T-cell (primary cell): Measurements from ENCODE around the gene PTK6. TPM values are rescaled to one million over a fixed set of nuclear protein-coding genes. Genes with fewer than 3 reads are reported as not detected.
"Not testable (repeated sequence)": the region's sequence is repeated elsewhere in the genome, so short reads cannot be mapped to it uniquely, and the experiment has no call there.

Experiments used
- ATAC-seq, 4 experiments: fragments of 200-7000 bp in 3 of 4; fragments of 150-1000 bp in 1 of 4; cut with Tn5 transposase; replicated peaks in 1 of 4; 1 replicate in 3 of 4; 2 replicates in 1 of 4; pipeline ENCODE4 v1.10.0; 2021; ENCODE audit warnings: moderate library complexity in 3 of 4, mild to moderate bottlenecking in 2 of 4, moderate number of reproducible peaks in 1 of 4
- CTCF ChIA-PET, 2 donors: fragments of 300-600 bp; sonication (Branson Sonifier 250); formaldehyde crosslinking; loops; one replicate each; lab custom pipeline; 2022; ENCODE audit warnings: antibody characterized with exemption in 2 of 2; lab: Charles Lee
- POLR2A ChIA-PET, 2 donors: fragments of 300-600 bp; sonication (Branson Sonifier 250); formaldehyde crosslinking; loops; one replicate each; lab custom pipeline; 2022; ENCODE audit warnings: antibody characterized with exemption in 2 of 2; lab: Charles Lee
- DNase-seq, 35 experiments: peaks; one replicate each; pipeline versions ENCODE4 v3.0.0 to v3.0.0-alpha.2; 2013 to 2023
- H3K27ac ChIP-seq: one replicate; pipeline ENCODE4 v1.5.1; 2013; ENCODE audit warnings: low read length
- H3K27me3 ChIP-seq, 2 experiments: replicated peaks in 1 of 2; 1 replicate in 1 of 2; 2 replicates in 1 of 2; pipeline versions ENCODE4 v1.6.1 to v1.7.0; 2013; ENCODE audit warnings: low read length in 1 of 2, mixed read lengths in 1 of 2; ENCODE audit not compliant: control insufficient read depth in 2 of 2, insufficient read depth in 2 of 2; ENCODE audit errors: extremely low read depth in 1 of 2
- H3K36me3 ChIP-seq, 2 donors: 1 replicate in 1 of 2; 2 replicates in 1 of 2; pipeline versions ENCODE4 v1.6.1 to v1.7.0; 2013; ENCODE audit warnings: low read length in 1 of 2; ENCODE audit not compliant: control insufficient read depth in 2 of 2, insufficient read depth in 1 of 2; ENCODE audit errors: extremely low read depth in 1 of 2
- H3K4me1 ChIP-seq, 2 experiments: 1 replicate in 1 of 2; 2 replicates in 1 of 2; pipeline versions ENCODE4 v1.6.1 to v1.7.0; 2013; ENCODE audit warnings: low read length in 2 of 2, mixed read lengths in 1 of 2; ENCODE audit not compliant: insufficient read depth in 2 of 2, control insufficient read depth in 1 of 2; ENCODE audit errors: extremely low read depth in 1 of 2
- H3K4me3 ChIP-seq, 2 donors: 1 replicate in 1 of 2; 2 replicates in 1 of 2; pipeline versions ENCODE4 v1.5.1 to v1.7.0; 2013; ENCODE audit warnings: mild to moderate bottlenecking in 2 of 2, low read length in 1 of 2, moderate library complexity in 1 of 2; ENCODE audit not compliant: control insufficient read depth in 1 of 2; ENCODE audit errors: extremely low read depth in 1 of 2
- H3K9me3 ChIP-seq: 2 replicates; pipeline ENCODE4 v1.7.0; 2013
- H3K27ac Mint-ChIP-seq, 2 donors: one replicate each; pipeline ENCODE4 v1.8.0; 2020 to 2021; ENCODE audit warnings: mild to moderate bottlenecking in 2 of 2, mixed read lengths in 2 of 2
- H3K27me3 Mint-ChIP-seq, 2 donors: one replicate each; pipeline ENCODE4 v1.8.0; 2021 to 2022; ENCODE audit warnings: mixed read lengths in 2 of 2
- H3K36me3 Mint-ChIP-seq: one replicate; pipeline ENCODE4 v1.8.0; 2021; ENCODE audit warnings: mixed read lengths
- H3K4me1 Mint-ChIP-seq, 3 donors: one replicate each; pipeline ENCODE4 v1.8.0; 2020 to 2022; ENCODE audit warnings: mixed read lengths in 3 of 3, mild to moderate bottlenecking in 1 of 3
- H3K4me3 Mint-ChIP-seq, 3 donors: one replicate each; pipeline ENCODE4 v1.8.0; 2020 to 2022; ENCODE audit warnings: mild to moderate bottlenecking in 3 of 3, mixed read lengths in 3 of 3, moderate library complexity in 3 of 3
- H3K9me3 Mint-ChIP-seq, 3 donors: one replicate each; pipeline ENCODE4 v1.8.0; 2020 to 2022; ENCODE audit warnings: mixed read lengths in 3 of 3
- WGBS: methylation state at CpG from one replicate; pipeline ENCODE4 v1.1.5; 2013; ENCODE audit warnings: missing lambda C conversion rate; ENCODE audit not compliant: insufficient coverage; 5-methylcytosine and 5-hydroxymethylcytosine counted together
- total RNA-seq, 35 experiments: library from RNA in 6 of 35; stranded (reverse) in 6 of 35; fragments of 120-200 nt in 1 of 35; gene quantifications; one replicate each; pipeline versions ENCODE4 v1.2.1 to v1.2.4 and lab custom pipeline; 2013 to 2026

PTK6 gene
- total RNA-seq, 5 donors from 2014 or later (not counting 1 experiment from before 2014, with no cell fraction given), result 0.15 to 0.47 (median 0.23) TPM

- 96% methylated on average over 53 of the region's 54 CpGs for WGBS
- no peak overlapping the region for H3K27ac Mint-ChIP-seq
Observed at GRCh38 chr20:63562461-63563224, 25.5 kb upstream of the PTK6 start.

GRCh38 chr20:63561624-63562396 lies 24.6 kb upstream of the PTK6 start:
- no peak for DNase-seq
- 90% methylated on average over 25 of the region's 36 CpGs for WGBS
- peaks cover 20% of the 10 kb centered on the region for H3K36me3 Mint-ChIP-seq
- H3K27ac Mint-ChIP-seq, result no peak overlapping the region
- peaks cover 0 to 4% (median 0%) of the 10 kb centered on the region in 3 donors for H3K4me1 Mint-ChIP-seq
- Histone ChIP-seq H3K36me3 (peaks cover 17 to 43% of the 10 kb centered on the region in 2 donors), H3K27ac (no peak overlapping the region), H3K9me3 (no peaks in the 10 kb centered on the region), H3K4me3 (no peak overlapping the region), H3K27me3 (no peaks in the 10 kb centered on the region), H3K4me1 (peaks cover 0 to 4% of the 10 kb centered on the region in 2 experiments)
- H3K4me3 Mint-ChIP-seq, result no peak overlapping the region
- ChIA-PET POLR2A (no interaction called here), CTCF (no interaction called here)
- no peaks in the 10 kb centered on the region for H3K27me3 Mint-ChIP-seq
- ATAC-seq, result no peak
- no peaks in the 10 kb centered on the region for H3K9me3 Mint-ChIP-seq

More at GRCh38 chr20:63562461-63563224, 25.5 kb upstream of the PTK6 start:
- Mint-ChIP-seq H3K9me3 (no peaks in the 10 kb centered on the region), H3K27me3 (no peaks in the 10 kb centered on the region), H3K4me3 (no peak overlapping the region), H3K36me3 (peaks cover 20% of the 10 kb centered on the region), H3K4me1 (peaks cover 2 to 10% (median 4%) of the 10 kb centered on the region in 3 donors)
- Histone ChIP-seq H3K4me1 (peaks cover 0 to 12% of the 10 kb centered on the region in 2 experiments), H3K36me3 (peaks cover 17 to 43% of the 10 kb centered on the region in 2 donors), H3K4me3 (no peak overlapping the region), H3K9me3 (no peaks in the 10 kb centered on the region), H3K27me3 (no peaks in the 10 kb centered on the region), H3K27ac (no peak overlapping the region)
- DNase-seq, result no peak
- ChIA-PET POLR2A (no interaction called here), CTCF (no interaction called here)
- ATAC-seq, result no peak

GRCh38 chr20:63560856-63561609 lies 23.9 kb upstream of the PTK6 start:
- H3K27me3 ChIP-seq, result no peaks in the 10 kb centered on the region
- POLR2A ChIA-PET, result no interaction called here
- H3K4me3 Mint-ChIP-seq, result no peak overlapping the region
- no peaks in the 10 kb centered on the region for H3K9me3 ChIP-seq
- no peaks in the 10 kb centered on the region for H3K9me3 Mint-ChIP-seq
- H3K27ac Mint-ChIP-seq, result no peak overlapping the region
- peaks cover 16 to 43% of the 10 kb centered on the region in 2 donors for H3K36me3 ChIP-seq
- H3K4me1 Mint-ChIP-seq, result peaks cover 0 to 3% (median 0%) of the 10 kb centered on the region in 3 donors
- no peak for ATAC-seq
- DNase-seq, result no peak
- 96% methylated on average over 25 of the region's 26 CpGs for WGBS
- peaks cover 20% of the 10 kb centered on the region for H3K36me3 Mint-ChIP-seq
- CTCF ChIA-PET, result no interaction called here
- no peaks in the 10 kb centered on the region for H3K4me1 ChIP-seq
- H3K27me3 Mint-ChIP-seq, result no peaks in the 10 kb centered on the region
- H3K27ac ChIP-seq, result no peak overlapping the region
- no peak overlapping the region for H3K4me3 ChIP-seq

- H3K36me3 Mint-ChIP-seq, result peaks cover 16% of the 10 kb centered on the region
- H3K4me1 ChIP-seq, result no peaks in the 10 kb centered on the region
- ChIA-PET POLR2A (no interaction called here), CTCF (no interaction called here)
- no peak overlapping the region for H3K27ac ChIP-seq
- H3K4me3 ChIP-seq, result no peak overlapping the region
- no peak for DNase-seq
- H3K4me1 Mint-ChIP-seq, result peaks cover 0 to 3% (median 0%) of the 10 kb centered on the region in 3 donors
- no peaks in the 10 kb centered on the region for H3K9me3 Mint-ChIP-seq
- H3K9me3 ChIP-seq, result no peaks in the 10 kb centered on the region
- H3K36me3 ChIP-seq, result peaks cover 14 to 41% of the 10 kb centered on the region in 2 donors
- H3K27me3 ChIP-seq, result no peaks in the 10 kb centered on the region
- ATAC-seq, result no peak
- no peaks in the 10 kb centered on the region for H3K27me3 Mint-ChIP-seq
- H3K27ac Mint-ChIP-seq, result no peak overlapping the region
- WGBS, result 93% methylated on average over 16 of the region's 16 CpGs
- no peak overlapping the region for H3K4me3 Mint-ChIP-seq
Observed at GRCh38 chr20:63560333-63560805, 23.2 kb upstream of the PTK6 start.

GRCh38 chr20:63559485-63560332 lies 22.5 kb upstream of the PTK6 start:
- 97% methylated on average over 26 of the region's 31 CpGs for WGBS
- DNase-seq, result peak in 12 of 35 experiments; percentile 27 to 75 (median 48)
- H3K9me3 Mint-ChIP-seq, CTCF ChIA-PET, ATAC-seq, H3K4me1 Mint-ChIP-seq, POLR2A ChIA-PET, H3K4me3 Mint-ChIP-seq, H3K27me3 Mint-ChIP-seq, H3K4me3 ChIP-seq, H3K4me1 ChIP-seq, H3K27ac Mint-ChIP-seq, H3K27ac ChIP-seq, H3K27me3 ChIP-seq, H3K9me3 ChIP-seq: not testable (repeated sequence)
- peaks cover 14 to 36% of the 10 kb centered on the region in 2 donors for H3K36me3 ChIP-seq
- H3K36me3 Mint-ChIP-seq, result peaks cover 15% of the 10 kb centered on the region
